Islet of Langerhans (tissue), 1 donor: ENCODE measurements around the gene S100A6.
"Not testable (repeated sequence)": the region's sequence is repeated elsewhere in the genome, so short reads cannot be mapped to it uniquely, and the experiment has no call there.

Experiments
- FAIRE-seq: peaks from one replicate; lab custom pipeline; 2011; peaks lifted over from hg19 to GRCh38; lab: Jason Lieb, UNC

The S100A6 gene

GRCh38 chr1:153527683-153528040 lies 8.1 kb downstream of the S100A6 start:
- FAIRE-seq, result no peak

GRCh38 chr1:153527023-153527682 lies 8.6 kb downstream of the S100A6 start:
- no peak for FAIRE-seq

GRCh38 chr1:153526132-153526543 lies 9.7 kb downstream of the S100A6 start:
- FAIRE-seq, result no peak

GRCh38 chr1:153525088-153525728 lies 10.6 kb downstream of the S100A6 start:
- FAIRE-seq, result no peak

- not testable (repeated sequence) for FAIRE-seq
These were observed 13.3 kb downstream of the S100A6 start for GRCh38 chr1:153522353-153523048.

GRCh38 chr1:153521808-153522207 lies 14.0 kb downstream of the S100A6 start:
- FAIRE-seq, result not testable (repeated sequence)

- no peak for FAIRE-seq
These were observed 14.8 kb downstream of the S100A6 start for GRCh38 chr1:153520818-153521476.

- FAIRE-seq, result not testable (repeated sequence)
These were observed 15.6 kb downstream of the S100A6 start for GRCh38 chr1:153520137-153520691.

GRCh38 chr1:153519242-153519641 lies 16.5 kb downstream of the S100A6 start:
- no peak for FAIRE-seq

- FAIRE-seq, result no peak
These were observed 20.0 kb downstream of the S100A6 start for GRCh38 chr1:153515504-153516394.

- FAIRE-seq, result no peak
These were observed 22.1 kb downstream of the S100A6 start for GRCh38 chr1:153513666-153514065.

GRCh38 chr1:153513023-153513422 lies 22.8 kb downstream of the S100A6 start:
- no peak for FAIRE-seq

- FAIRE-seq, result no peak
These were observed 24.8 kb downstream of the S100A6 start for GRCh38 chr1:153510984-153511410.

GRCh38 chr1:153509729-153510354 lies 25.9 kb downstream of the S100A6 start:
- FAIRE-seq, result no peak

GRCh38 chr1:153509036-153509435 lies 26.8 kb downstream of the S100A6 start:
- no peak for FAIRE-seq

- no peak for FAIRE-seq
These were observed 27.7 kb downstream of the S100A6 start for GRCh38 chr1:153507926-153508583.

- no peak for FAIRE-seq
These were observed 28.9 kb downstream of the S100A6 start for GRCh38 chr1:153506831-153507413.

- FAIRE-seq, result no peak
These were observed 29.4 kb downstream of the S100A6 start for GRCh38 chr1:153506386-153506785.

- no peak for FAIRE-seq
These were observed 30.2 kb downstream of the S100A6 start for GRCh38 chr1:153505576-153505975.

- no peak for FAIRE-seq
These were observed 32.0 kb downstream of the S100A6 start for GRCh38 chr1:153503766-153504165.
